Activated CD8-positive, alpha-beta memory T cell treated with anti-CD3 and anti-CD28 coated beads for 48 hours (primary cell): ENCODE results near the gene LRP8.
"Not testable (repeated sequence)": the region's sequence is repeated elsewhere in the genome, so short reads cannot be mapped to it uniquely, and the experiment has no call there.

Experiments used
- DNase-seq, 3 experiments: peaks; one replicate each; pipeline ENCODE4 v3.0.0-alpha.2; 2020; ENCODE audit warnings: low read depth in 2 of 3, low spot score in 2 of 3

LRP8 gene

DNA sequence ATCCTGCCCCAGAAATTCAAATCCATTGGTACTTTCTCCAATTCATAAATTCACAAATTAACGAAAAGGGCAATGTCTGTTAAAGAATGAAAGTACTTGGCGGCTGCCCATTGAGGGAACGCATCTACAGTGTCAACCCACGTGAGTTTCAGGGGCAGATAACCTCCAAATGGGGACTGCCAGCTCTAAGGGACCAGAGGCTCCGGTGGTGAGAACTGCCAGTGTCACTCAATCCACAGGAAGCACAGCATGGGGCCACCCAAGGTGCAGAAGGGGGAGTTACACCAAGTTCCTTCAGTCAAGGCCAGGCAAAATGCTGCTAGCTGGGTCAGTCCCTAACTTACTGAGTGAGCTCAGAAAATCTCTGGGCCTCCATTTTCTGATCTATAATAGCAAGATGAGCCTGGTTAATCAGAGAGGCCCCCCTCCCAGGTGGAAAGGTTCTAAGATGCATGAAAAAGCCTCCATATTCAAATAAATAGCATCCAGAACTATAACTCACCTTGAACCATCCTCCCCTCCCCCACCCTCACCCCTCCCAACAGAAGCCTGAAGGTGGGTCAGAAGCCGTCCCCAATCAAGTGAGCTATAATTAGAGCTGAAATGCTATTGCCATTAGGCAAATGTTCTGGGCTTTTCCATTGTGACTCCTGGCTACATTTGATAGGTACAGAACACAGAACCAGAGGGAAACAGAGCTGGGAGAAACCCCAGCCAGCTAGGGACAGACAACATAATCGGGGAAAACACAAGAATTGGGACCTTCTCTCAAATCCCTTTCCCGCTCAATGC is 41.7 kb downstream of the LRP8 start:
- DNase-seq: no peak

DNA sequence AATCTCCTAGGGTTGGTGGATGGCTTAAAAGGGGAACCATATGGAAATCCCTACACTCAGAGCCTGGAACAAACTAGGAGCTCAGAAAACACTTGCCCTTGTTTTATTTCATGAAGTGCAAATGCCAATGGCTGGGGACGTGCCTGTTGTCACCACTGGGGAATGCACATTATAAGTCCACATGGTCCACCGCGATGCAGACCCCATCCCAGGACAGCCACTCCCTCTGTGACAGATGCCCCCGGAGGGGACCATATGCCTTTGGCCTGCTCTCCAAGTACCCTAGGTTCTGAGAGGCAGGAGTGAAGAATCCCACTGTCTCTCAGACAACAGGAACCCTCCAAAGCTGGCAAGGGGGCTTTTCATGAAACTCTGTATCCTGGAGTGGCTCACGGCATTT is 42.3 kb downstream of the LRP8 start:
- no peak for DNase-seq

DNA sequence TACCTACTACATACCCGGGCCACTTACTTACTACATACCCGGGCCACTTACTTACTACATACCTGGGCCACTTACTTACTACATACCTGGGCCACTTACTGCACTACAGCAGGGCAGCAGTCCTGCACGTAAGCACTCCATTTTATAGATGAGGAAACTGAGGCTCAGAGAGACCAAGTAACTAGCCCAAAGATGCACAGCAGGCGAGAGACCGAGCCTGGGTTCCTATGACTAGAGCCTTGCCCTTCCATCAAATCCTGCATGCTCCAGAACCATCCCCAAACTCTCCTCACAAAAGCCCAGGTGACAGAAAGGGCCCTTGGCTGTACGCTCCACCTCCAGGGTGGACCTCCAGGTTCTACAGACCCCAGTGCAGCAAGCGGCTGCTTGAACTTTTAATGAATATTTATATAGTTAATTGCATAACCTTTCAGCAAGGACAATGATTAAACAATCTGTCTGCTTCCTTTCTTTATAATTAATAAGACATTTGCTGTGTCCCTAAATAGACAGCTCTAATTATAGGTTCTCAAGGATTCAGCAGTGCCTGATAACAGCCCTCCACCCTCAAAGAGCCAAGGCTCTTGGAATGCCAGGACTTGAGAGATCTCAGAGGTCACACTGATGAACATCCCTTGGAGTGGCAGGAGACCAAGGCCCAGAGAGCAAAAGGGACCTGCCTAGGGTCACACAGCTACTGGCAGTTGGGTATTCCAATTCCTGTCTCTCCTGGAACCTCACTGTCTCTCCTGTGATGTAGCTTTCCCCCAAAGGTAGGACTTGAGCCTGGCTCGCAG is 43.4 kb downstream of the LRP8 start:
- no peak for DNase-seq

DNA sequence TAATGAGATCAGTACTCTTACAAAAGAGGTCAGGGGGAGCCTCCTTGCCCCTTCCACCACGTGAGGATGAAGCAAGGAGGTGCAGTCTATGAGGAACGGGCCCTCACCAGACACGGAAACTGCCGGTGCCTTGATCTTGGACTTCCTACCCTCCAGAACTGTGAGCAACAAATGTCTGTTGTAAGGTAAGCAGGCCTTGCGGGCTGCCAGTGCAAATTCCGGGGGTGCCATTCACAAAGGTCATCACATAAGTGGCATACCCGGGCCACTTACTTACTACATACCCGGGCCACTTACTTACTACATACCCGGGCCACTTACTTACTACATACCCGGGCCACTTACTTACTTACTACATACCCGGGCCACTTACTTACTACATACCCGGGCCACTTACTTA is 44.7 kb downstream of the LRP8 start:
- DNase-seq: not testable (repeated sequence)

DNA sequence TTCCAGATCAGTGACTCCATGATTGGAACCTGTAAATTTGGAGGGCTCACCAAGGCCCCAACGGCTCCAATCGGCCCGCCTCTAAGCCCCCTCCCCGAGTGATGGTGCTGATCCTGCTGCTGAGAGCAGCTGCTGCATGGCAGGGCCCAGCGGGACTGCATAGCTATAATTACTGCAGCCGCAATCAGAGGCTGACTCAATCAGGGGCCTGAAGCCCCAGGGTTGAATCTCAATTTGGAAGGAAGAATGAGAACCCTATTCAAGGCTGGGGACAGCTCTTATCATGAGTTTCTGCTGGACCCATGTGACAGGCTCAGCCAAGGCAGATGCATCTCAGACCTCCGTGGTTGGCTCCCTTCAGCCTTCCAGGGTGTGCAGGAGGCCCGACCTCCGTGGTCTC is 46.7 kb downstream of the LRP8 start:
- no peak for DNase-seq

DNA sequence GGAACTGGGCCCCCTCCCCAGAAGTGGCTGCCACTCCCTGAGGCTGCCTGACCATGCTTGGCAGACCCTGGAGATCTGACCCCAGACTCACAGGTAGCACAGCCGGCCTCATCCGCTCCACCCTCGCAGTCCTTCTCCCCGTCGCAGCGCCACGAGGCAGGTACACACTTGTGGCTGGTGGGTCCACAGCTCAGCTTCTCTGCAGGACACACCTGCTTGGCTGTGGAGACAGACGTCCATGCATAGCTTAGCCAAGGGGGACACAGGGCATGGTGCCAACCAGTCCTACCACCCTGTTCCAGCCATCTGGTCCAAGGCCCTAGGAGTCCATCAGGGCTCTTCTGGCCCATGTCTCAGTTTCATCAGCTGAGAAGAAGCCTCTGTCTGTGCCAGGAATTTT is 47.4 kb downstream of the LRP8 start:
- no peak for DNase-seq

DNA sequence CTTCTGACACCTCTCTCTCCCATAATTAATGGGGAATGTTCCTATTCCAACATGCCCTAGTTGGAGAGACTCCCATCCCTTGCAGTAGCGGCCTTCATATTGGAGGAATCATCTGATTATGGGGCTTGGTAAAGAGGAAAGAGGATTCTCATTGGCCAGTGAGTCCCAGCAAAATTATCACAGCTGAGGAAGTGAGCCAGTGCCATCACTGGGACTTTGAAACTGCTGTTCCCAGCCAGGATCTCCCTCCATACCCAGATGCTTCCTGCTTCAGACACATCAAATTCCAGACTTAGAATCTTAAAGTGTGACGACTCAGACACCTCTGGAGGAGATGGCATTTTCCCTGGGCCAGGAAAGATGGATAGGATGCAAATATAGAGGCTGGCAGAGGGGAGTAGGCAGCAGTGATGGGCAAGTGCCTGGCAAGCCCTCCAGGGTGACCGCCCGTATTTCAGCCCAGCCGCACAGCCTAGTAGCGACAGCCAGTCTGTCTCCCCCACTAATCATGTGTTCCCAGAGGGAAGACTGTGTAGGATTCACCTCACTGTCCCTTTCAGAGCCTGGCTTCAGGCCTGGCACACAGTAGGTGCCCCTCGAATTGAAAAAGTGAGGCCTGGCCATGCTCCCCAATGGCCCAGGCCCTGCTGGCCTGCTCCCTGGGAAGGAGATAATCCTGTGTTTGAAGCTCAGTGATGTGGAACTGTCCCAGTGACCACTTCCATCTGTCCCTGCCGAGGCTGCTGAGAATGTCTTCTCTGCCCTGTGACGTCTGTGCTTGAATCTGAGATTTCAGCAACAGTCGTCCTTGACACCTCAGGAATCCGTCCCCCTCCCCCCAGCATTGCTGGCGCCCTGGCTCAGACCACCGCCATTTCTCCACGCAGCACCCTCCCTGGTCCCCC is 48.3 kb downstream of the LRP8 start:
- DNase-seq: no peak

DNA sequence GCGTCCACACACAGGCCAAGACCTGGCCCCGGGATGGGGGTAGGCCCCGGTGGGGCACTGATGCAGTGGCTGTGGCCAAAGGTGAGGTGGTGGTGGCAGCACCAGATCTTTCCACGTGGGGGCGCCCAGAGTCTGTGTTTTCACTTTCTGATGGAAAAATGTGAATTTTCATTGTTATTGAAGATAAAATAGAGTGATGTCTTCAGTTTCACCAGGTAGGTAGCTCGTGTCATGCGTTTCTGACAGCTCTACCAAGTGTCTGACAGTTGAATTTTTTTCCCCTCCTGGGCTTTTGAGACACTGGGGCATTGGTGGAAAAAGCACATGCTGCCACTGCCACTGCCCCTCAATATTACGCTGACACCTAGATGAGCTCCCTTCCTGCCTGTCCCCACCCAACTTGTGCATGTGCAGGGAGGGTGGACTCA is 49.6 kb downstream of the LRP8 start:
- peak; percentile 14 to 58 (median 53) for DNase-seq

DNA sequence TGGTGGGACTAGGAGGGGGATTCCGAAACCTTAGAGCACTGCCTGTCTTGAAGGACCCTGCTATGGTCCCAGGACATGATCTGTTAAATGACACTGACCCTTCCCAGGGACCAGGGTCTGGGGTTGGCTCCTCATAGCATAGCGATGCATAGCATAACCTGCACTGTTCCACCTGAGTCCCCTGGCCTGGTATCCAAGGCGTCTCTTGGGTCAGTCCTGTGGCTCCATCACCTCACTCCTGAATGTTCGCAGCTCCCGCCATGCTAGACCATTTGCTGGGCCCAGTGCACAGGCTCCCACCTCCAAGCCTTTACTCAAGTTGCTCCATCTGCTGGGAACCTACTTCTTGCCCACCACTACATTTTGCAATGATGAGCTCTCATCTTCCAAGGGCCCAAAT is 50.5 kb downstream of the LRP8 start:
- no peak for DNase-seq

DNA sequence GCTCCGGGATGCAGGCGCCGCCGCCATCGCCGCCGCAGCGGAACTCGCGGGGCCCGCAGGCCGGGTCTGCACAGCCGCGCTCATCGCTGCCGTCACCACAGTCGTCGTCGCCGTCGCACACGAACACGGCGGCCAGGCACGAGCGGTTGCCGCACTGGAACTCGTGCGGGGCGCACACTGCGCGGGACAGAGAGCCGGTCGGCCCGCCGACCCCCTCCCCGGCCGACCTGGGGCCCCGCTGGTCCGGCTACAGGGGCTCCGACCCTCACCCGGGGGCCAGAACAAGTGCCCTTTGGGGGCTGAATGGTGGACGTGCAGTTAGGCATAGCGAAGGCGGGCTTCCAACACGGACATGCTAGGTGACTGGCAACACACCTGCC is 51.0 kb downstream of the LRP8 start:
- DNase-seq: no peak

DNA sequence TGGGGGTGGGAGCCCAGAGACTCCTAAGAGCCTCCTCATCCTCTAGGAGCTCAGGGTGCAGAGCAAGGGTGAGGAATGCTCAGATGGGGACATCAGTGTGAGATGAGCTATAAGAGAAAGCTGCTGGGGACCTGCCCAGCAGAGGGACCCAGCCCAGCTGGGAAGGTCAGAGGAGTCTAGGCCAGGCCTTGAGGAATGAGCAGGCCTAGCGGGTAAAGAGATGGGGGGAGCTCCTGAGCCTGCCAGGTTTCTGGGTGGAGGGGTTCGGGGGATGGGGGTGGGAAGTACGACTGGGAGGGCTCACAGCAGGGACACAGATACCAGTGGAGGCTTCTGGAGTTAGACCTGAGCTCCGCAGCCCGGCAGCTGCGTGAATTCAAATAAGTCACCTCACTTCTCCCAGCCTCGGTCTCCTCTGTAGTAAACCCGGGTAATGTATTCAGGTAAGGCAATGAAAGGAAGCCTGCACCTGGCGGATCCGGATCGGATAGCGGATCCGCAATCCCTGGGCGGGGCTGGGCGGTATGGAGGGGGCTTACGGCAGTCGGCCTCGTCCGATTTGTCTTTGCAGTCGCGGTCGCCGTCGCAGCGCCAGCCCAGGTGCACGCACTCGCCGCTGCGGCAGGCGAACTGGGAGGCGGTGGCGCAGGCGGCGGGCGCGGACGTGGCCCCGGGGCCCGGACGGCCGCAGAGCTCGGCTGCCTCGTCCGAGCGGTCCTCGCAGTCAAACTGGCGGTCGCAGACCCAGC is 51.5 kb downstream of the LRP8 start:
- no peak for DNase-seq

DNA sequence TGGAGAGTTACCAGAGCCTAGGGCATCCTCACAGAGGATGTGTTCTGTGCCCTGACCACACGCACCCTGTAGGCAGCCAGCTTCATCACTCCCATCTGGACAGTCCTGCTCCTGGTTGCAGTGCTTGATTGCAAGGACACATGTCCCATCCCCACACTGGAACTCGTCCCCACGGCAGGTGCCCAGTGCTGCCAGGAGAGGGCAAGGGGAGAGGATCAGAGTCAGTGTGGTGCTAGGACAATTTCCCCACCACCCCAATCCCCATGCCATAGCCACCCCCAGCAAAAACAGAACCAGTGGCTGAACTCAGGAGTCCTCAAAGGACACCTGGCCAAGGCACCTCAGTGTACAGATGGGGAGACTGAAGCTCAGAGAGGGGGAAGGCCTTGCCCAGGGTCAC is 52.3 kb downstream of the LRP8 start:
- no peak for DNase-seq

DNA sequence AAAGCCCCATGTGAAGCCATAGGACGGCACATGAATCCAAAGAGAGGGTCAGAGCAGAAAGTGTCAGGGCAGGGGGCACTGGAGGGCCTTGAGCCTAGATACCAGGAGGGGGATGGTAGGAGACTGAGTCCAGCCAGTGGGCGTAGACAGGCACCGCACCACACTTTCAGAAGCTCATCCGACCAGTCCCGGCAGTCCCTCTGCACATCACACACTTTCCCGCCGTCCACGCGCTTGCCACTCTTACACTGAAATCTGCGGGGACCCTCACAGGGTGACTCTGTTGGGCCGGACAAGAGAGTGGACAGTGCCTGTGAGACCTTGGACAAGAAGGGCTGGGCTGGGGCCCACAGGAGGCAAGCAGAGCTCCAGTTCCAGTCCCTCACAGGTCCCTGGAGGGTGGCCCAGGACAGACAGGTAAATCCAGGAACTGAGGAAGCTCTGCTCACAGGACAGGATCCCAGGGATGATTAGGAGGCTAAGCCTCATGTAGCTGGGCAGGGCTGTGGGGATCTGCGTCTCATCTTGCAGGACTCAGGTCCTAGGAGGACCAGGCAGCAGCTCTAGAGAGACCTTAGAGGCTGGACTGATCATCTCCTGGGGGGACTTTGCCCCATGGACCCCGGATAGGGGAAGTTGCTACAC is 53.2 kb downstream of the LRP8 start:
- DNase-seq: no peak

DNA sequence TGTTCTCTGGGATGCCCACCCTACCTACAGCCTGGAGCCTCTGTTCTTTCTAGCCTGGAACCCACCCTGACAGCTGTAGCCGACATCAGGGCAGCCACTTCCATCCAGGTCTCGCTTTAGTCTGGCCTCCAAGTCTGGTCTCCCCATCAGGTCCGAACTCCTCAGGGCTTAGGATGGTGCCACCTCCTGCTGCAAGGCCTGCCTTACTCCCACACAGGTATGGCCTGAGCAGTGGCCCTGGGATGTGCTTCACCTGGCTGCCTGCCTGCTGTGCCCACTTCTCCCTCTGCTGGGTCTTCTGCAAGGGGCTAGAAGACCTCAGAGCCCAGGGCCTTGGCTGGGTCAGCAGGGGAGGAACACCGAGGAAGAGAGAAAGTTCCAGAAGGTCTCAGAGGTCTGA is 53.8 kb downstream of the LRP8 start:
- no peak for DNase-seq

DNA sequence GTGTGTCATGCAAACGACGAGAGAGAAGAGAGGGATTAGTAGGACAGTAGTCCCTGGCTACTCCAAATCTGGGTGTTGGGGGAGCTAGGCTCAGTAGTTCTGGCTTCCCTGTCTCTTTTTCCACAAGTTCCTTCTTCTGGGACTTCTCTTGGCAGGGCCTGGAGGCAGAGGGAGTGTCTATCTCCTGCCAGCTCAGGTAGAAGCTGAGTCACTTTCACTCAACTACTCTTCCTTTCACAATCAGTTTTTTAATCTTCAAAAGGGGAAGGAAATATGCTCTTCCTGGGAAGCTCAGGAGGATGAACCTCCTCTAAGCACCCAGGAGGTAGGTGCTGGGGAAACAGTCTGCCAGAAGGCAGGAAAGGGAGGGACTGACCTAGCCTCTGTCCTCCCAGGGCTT is 54.3 kb downstream of the LRP8 start:
- no peak for DNase-seq

DNA sequence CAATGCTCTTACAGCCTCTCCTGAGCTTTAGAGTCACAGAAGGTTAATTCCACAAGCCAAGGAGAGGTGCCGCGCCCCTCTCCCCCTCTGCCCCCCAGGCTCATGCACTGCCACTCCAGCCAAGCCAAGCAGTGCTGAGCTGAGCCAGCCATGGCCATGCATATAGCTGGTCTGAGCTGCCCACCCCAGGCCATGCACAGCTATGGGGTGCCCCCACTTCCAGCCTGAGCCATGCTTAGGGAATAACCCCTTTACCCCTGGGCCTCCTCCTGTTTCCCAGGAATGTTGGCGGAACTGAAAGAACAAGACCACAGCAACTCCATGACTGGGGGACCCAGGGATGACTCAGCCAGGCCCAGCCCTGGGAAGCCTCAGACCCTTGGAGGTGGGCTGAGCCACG is 55.5 kb downstream of the LRP8 start:
- DNase-seq: no peak

DNA sequence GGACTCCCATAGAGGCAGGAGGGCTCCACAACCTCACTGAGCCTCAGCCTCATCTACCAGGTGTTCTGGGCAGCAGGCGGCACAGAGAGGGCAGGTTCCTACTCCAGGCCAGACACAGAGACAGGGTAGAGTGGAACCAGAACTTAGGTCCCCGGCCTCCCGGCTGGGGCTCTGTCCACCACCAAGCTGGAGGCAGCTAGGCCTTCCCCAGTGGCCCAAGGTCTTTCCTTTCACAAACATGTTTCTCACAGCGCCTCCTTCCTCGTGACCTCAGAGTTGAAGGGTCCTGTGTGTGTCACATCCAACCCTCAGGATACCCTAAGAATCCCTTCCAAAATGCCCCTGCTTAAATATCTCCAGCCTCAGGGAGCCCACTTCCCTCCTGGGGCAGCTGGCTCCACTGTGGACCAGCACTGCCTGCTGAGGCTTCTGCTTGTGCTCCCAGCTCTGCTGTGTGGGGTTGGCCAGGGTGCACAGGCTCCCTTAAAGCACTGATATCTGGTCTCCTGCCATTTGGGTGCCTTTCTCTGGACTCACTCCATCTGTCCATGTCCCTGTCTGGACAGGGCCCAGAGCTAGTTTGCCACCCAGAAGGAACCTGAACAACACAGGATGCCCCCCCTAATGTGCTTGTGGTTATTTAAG is 56.3 kb downstream of the LRP8 start:
- no peak for DNase-seq

DNA sequence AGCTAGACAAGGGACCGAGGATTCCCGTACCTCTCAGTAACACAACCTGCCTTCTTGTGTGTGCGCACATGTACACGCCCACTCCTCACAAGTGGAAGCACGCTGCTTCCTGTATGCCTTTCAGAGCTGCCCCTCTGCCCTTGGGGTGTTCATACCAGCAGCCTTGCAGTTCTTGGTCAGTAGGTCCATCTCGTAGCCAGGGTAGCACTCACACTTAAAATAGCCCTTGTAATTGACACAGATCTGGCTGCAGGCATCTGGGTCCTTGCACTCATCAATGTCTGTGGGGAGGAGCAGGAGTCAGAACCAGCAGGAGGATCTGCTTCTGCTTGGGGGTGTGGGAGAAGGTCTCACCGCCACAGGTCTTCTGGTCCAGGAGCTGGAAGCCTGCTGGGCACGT is 57.0 kb downstream of the LRP8 start:
- no peak for DNase-seq

DNA sequence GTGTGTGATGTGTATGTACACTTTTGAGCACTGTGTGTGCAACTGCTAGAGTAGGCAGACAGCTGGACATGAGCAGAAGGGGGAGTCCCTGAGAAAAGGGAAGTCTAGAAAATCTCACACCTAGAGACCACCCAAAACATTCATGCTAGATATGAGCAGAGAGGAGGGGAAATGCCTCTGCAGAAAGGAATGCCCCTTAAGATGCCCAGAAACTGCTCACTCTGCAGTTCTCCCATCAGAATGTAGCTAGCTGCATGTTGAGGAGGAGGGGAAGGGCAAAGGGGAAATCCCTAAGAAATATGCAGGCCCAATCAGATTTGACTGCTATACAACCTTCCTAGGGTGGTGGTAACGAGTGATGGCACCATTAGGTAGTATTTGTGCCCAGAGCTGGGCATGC is 57.8 kb downstream of the LRP8 start:
- DNase-seq: no peak

DNA sequence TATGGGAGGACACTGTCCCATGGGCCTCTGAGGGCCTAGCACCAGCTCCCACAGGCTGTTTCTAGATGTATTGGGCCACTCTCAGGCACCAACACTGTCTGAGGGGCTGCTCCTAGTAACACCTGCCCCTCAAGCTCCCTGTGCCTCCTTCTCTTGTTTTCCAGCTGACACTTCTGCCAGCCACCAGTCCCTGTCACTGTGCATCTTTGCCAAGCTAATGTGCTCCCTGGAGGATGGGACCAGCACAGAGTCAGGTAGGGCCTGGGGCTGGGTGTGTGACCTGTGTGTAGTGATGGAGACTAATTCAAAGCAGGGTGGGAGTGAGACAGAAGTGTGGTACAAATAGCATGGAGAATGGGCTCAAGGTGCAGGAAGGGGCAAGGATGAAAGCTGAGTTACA is 60.1 kb downstream of the LRP8 start:
- DNase-seq: no peak
